ENCODE measurements around the gene RNF212.
A peak's percentile ranks its signal among the peaks of the same experiment; 100 is the strongest.

RNF212 gene

GRCh38 chr4:1045193-1045594, 68.2 kb downstream of the RNF212 start:
- no peak for TF ChIP-seq CTCF (IDR thresholded peaks at IDR 0.05; ENCODE audit: low read depth, low read length)
- no peak for DNase-seq (ENCODE audit: extremely low read depth, low read depth)

- no peak for DNase-seq (ENCODE audit: extremely low read depth, low read depth)
- TF ChIP-seq CTCF (IDR thresholded peaks at IDR 0.05; ENCODE audit: low read depth, low read length) = no peak
These were observed 68.7 kb downstream of the RNF212 start for GRCh38 chr4:1044469-1045192.

- no peak for TF ChIP-seq CTCF (IDR thresholded peaks at IDR 0.05; ENCODE audit: low read depth, low read length)
- peak; percentile 96 for DNase-seq (ENCODE audit: extremely low read depth, low read depth)
These were observed 69.5 kb downstream of the RNF212 start for GRCh38 chr4:1043651-1044468.

GRCh38 chr4:1043162-1043561, 70.2 kb downstream of the RNF212 start:
- TF ChIP-seq CTCF (IDR thresholded peaks at IDR 0.05; ENCODE audit: low read depth, low read length) = no peak
- no peak for DNase-seq (ENCODE audit: extremely low read depth, low read depth)

GRCh38 chr4:1042352-1043055, 70.9 kb downstream of the RNF212 start:
- DNase-seq (ENCODE audit: extremely low read depth, low read depth) = no peak
- TF ChIP-seq CTCF (IDR thresholded peaks at IDR 0.05; ENCODE audit: low read depth, low read length) = no peak

- TF ChIP-seq CTCF (IDR thresholded peaks at IDR 0.05; ENCODE audit: low read depth, low read length) = no peak
- DNase-seq (ENCODE audit: extremely low read depth, low read depth) = no peak
These were observed 71.4 kb downstream of the RNF212 start for GRCh38 chr4:1041936-1042330.

Measured in AG09319 (cell line).